AG04450 (cell line): ENCODE data around the gene PLA2G4E. TPM values are rescaled to one million over a fixed set of nuclear protein-coding genes. Genes with fewer than 3 reads are reported as not detected.

Source experiments
- CTCF ChIA-PET: fragments of 300-600, 350-600 bp; formaldehyde crosslinking; extraction: SDS; loops from one replicate; lab custom pipeline; 2022; ENCODE audit warnings: antibody characterized with exemption, inconsistent platforms; lab: Charles Lee
- POLR2A ChIA-PET: fragments of 350-600 bp; formaldehyde crosslinking; extraction: SDS; loops from one replicate; lab custom pipeline; 2021; ENCODE audit warnings: antibody characterized with exemption, inconsistent platforms; lab: Yijun Ruan, JAX
- DNase-seq: peaks from one replicate; pipeline ENCODE4 v3.0.0-alpha.2; 2011; ENCODE audit warnings: low read depth, low spot score
- H3K27ac ChIP-seq: one replicate; pipeline ENCODE4 v1.5.1; 2012; ENCODE audit warnings: low read depth, low read length, control low read depth
- H3K27me3 ChIP-seq: one replicate; pipeline ENCODE4 v1.6.0; 2012; ENCODE audit warnings: low read length; ENCODE audit not compliant: control insufficient read depth, insufficient read depth
- H3K4me3 ChIP-seq: 2 replicates; pipeline ENCODE4 v1.5.1; 2011; ENCODE audit warnings: mild to moderate bottlenecking, low read depth, low read length, control low read depth
- H3K9me3 ChIP-seq: 2 replicates; pipeline ENCODE4 v1.5.1; 2012; ENCODE audit warnings: low read length; ENCODE audit not compliant: control insufficient read depth, insufficient read depth
- CTCF ChIP-seq: IDR thresholded peaks from 2 replicates; pipeline ENCODE4 v1.5.1; 2011; ENCODE audit warnings: low read depth, low read length, control low read depth, inconsistent platforms
- polyA plus RNA-seq: library from polyadenylated mRNA; depleted of rRNA; stranded (reverse); fragments of >200 nt; gene quantifications from 2 replicates; pipeline ENCODE4 v1.2.3, GENCODE V29; 2011

The PLA2G4E gene
- polyA plus RNA-seq, 1 experiment = not detected

GRCh38 chr15:41952013-41952563 lies 68.8 kb downstream of the PLA2G4E start:
- no peak overlapping the region for H3K4me3 ChIP-seq
- no peaks in the 10 kb centered on the region for H3K27me3 ChIP-seq
- H3K9me3 ChIP-seq = no peaks in the 10 kb centered on the region
- ChIA-PET CTCF (no interaction called here), POLR2A (interaction anchor here (1.1 kb wide), 1 partner anchor 21 kb away, joined by 3 read pairs; the partner anchor contains the start of gene EHD4)
- TF ChIP-seq CTCF = no peak
- no peak overlapping the region for H3K27ac ChIP-seq
- no peak for DNase-seq

GRCh38 chr15:41951571-41951970 lies 69.3 kb downstream of the PLA2G4E start:
- CTCF ChIA-PET = interaction anchor here (0.8 kb wide), 1 partner anchor 133 kb away, joined by 3 read pairs; no protein-coding TSS in a partner anchor
- no peak for DNase-seq
- H3K27ac ChIP-seq = no peak overlapping the region
- H3K4me3 ChIP-seq = no peak overlapping the region
- no peaks in the 10 kb centered on the region for H3K27me3 ChIP-seq
- TF ChIP-seq CTCF = no peak
- no peaks in the 10 kb centered on the region for H3K9me3 ChIP-seq
- POLR2A ChIA-PET = interaction anchor here (1.1 kb wide), 1 partner anchor 21 kb away, joined by 3 read pairs; the partner anchor contains the start of gene EHD4

GRCh38 chr15:41950489-41950888 lies 70.4 kb downstream of the PLA2G4E start:
- ChIA-PET POLR2A (interaction anchor here (0.6 kb wide), 1 partner anchor 585 kb away, joined by 3 read pairs; no protein-coding TSS in a partner anchor), CTCF (interaction anchor here (0.5 to 1.6 kb wide), 2 partner anchors 18 to 46 kb away, joined by 3 to 10 read pairs; no protein-coding TSS in a partner anchor)
- H3K27ac ChIP-seq = peak overlapping the region; percentile 12
- no peak for TF ChIP-seq CTCF
- H3K27me3 ChIP-seq = no peaks in the 10 kb centered on the region
- H3K9me3 ChIP-seq = no peaks in the 10 kb centered on the region
- no peak overlapping the region for H3K4me3 ChIP-seq
- DNase-seq = no peak

- DNase-seq = no peak
- ChIA-PET POLR2A (interaction anchor here (0.6 kb wide), 1 partner anchor 585 kb away, joined by 3 read pairs; no protein-coding TSS in a partner anchor), CTCF (interaction anchor here (1.6 kb wide), 1 partner anchor 46 kb away, joined by 10 read pairs; no protein-coding TSS in a partner anchor)
- Histone ChIP-seq H3K4me3 (no peak overlapping the region), H3K27me3 (no peaks in the 10 kb centered on the region), H3K9me3 (no peaks in the 10 kb centered on the region), H3K27ac (peak overlapping the region; percentile 40)
- no peak for TF ChIP-seq CTCF
Observed at GRCh38 chr15:41950127-41950483, 70.7 kb downstream of the PLA2G4E start.

- DNase-seq = no peak
- CTCF ChIA-PET = interaction anchor here (0.9 to 1.6 kb wide), 2 partner anchors 17 to 45 kb away, joined by 3 to 10 read pairs; no protein-coding TSS in a partner anchor
Observed at GRCh38 chr15:41949401-41950126, 71.3 kb downstream of the PLA2G4E start.

More at GRCh38 chr15:41949401-41950126, 71.3 kb downstream of the PLA2G4E start:
- H3K4me3 ChIP-seq = no peak overlapping the region
- peak overlapping the region; percentile 40 for H3K27ac ChIP-seq
- POLR2A ChIA-PET = interaction anchor here (0.6 to 0.8 kb wide), 2 partner anchors 17 to 585 kb away, joined by 3 read pairs; no protein-coding TSS in a partner anchor
- H3K27me3 ChIP-seq = no peaks in the 10 kb centered on the region
- no peak for TF ChIP-seq CTCF
- H3K9me3 ChIP-seq = no peaks in the 10 kb centered on the region
